Thoracic aorta (tissue), 2 donors: ENCODE data around the gene DPP6. TPM values are rescaled to one million over a fixed set of nuclear protein-coding genes. Genes with fewer than 3 reads are reported as not detected.

Experiments used
- ATAC-seq: fragments of 150-250 bp; one replicate; pipeline ENCODE4 v1.8.0; 2017; ENCODE audit warnings: low read depth; ENCODE audit not compliant: insufficient number of reproducible peaks, low FRiP score
- DNase-seq: peaks from one replicate; pipeline ENCODE4 v3.0.0-alpha.2; 2020; ENCODE audit warnings: low spot score
- H3K27ac ChIP-seq, 2 donors: fragments of 200-600 bp; sonication (generic); 1 replicate in 1 of 2; 2 replicates in 1 of 2; pipeline ENCODE4 v1.5.1; 2016; ENCODE audit warnings: mild to moderate bottlenecking in 2 of 2, moderate library complexity in 2 of 2
- H3K27me3 ChIP-seq: fragments of 200-600 bp; sonication (generic); replicated peaks from 2 replicates; pipeline ENCODE4 v1.6.0; 2016; ENCODE audit warnings: mild to moderate bottlenecking; ENCODE audit not compliant: insufficient read depth
- H3K36me3 ChIP-seq: fragments of 200-600 bp; sonication (generic); one replicate; pipeline ENCODE4 v1.5.1; 2016
- H3K4me1 ChIP-seq, 2 donors: fragments of 200-600 bp; sonication (generic); 1 replicate in 1 of 2; 2 replicates in 1 of 2; pipeline versions ENCODE4 v1.5.1 to v1.6.0; 2016; ENCODE audit warnings: low read depth in 2 of 2, mild to moderate bottlenecking in 1 of 2; ENCODE audit not compliant: control insufficient read depth in 1 of 2
- H3K4me3 ChIP-seq: fragments of 200-600 bp; sonication (generic); 2 replicates; pipeline ENCODE4 v1.5.1; 2016; ENCODE audit warnings: mild to moderate bottlenecking
- H3K9me3 ChIP-seq: fragments of 200-600 bp; sonication (generic); 2 replicates; pipeline ENCODE4 v1.5.1; 2016
- total RNA-seq, 2 donors: library from RNA; depleted of rRNA; stranded (reverse); fragments of >200 nt; gene quantifications; one replicate each; pipeline versions ENCODE4 v1.1.0 to v1.2.3, GENCODE V29; 2016
- TF ChIP-seq, protein P1 (sequence below): fragments of 200-600 bp; sonication (generic); IDR thresholded peaks from one replicate; pipeline ENCODE4 v1.5.1; 2019; ENCODE audit warnings: antibody characterized with exemption

Gene DPP6
- total RNA-seq, 2 donors from 2014 or later, result not detected

- Histone ChIP-seq H3K9me3 (no peaks in the 10 kb centered on the region), H3K36me3 (no peaks in the 10 kb centered on the region), H3K4me3 (no peak overlapping the region), H3K27ac (no peak overlapping the region), H3K27me3 (no peaks in the 10 kb centered on the region), H3K4me1 (no peaks in the 10 kb centered on the region)
- ATAC-seq, result no peak
- TF ChIP-seq, protein P1, sequence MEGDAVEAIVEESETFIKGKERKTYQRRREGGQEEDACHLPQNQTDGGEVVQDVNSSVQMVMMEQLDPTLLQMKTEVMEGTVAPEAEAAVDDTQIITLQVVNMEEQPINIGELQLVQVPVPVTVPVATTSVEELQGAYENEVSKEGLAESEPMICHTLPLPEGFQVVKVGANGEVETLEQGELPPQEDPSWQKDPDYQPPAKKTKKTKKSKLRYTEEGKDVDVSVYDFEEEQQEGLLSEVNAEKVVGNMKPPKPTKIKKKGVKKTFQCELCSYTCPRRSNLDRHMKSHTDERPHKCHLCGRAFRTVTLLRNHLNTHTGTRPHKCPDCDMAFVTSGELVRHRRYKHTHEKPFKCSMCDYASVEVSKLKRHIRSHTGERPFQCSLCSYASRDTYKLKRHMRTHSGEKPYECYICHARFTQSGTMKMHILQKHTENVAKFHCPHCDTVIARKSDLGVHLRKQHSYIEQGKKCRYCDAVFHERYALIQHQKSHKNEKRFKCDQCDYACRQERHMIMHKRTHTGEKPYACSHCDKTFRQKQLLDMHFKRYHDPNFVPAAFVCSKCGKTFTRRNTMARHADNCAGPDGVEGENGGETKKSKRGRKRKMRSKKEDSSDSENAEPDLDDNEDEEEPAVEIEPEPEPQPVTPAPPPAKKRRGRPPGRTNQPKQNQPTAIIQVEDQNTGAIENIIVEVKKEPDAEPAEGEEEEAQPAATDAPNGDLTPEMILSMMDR, result no peak
- DNase-seq, result no peak
Measured at GRCh38 chr7:154530136-154530535, 477.9 kb downstream of the DPP6 start.

DNA sequence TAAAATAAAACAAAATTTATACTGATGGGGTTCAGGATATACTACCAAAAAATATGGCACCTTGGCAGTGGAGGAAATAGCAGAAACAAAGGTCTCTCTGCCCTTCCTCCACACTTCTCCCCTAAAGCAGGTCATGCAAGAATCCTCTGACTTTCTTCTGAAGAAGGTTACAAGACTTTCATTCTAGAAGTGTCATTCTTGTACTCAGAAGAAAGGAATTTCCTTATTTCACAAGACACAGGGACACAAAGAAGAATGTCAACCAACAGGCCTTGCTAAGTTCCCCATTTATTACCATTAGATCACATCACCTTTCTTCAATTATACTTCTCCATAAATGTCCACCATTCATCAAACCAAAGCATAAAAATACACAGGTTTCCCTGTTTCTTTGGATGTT lies 480.6 kb downstream of the DPP6 start:
- no peaks in the 10 kb centered on the region for H3K9me3 ChIP-seq
- no peak overlapping the region for H3K4me3 ChIP-seq
- H3K36me3 ChIP-seq, result no peaks in the 10 kb centered on the region
- DNase-seq (no peak), ATAC-seq (no peak)
- no peaks in the 10 kb centered on the region for H3K4me1 ChIP-seq
- no peak overlapping the region for H3K27ac ChIP-seq
- TF ChIP-seq, protein P1, result no peak
- H3K27me3 ChIP-seq, result no peaks in the 10 kb centered on the region

GRCh38 chr7:154540596-154540995 lies 488.4 kb downstream of the DPP6 start:
- TF ChIP-seq, protein P1, result no peak
- no peak for DNase-seq
- no peaks in the 10 kb centered on the region for H3K4me1 ChIP-seq
- H3K36me3 ChIP-seq, result no peaks in the 10 kb centered on the region
- ATAC-seq, result no peak
- H3K27ac ChIP-seq, result no peak overlapping the region
- H3K4me3 ChIP-seq, result no peak overlapping the region
- no peaks in the 10 kb centered on the region for H3K27me3 ChIP-seq
- no peaks in the 10 kb centered on the region for H3K9me3 ChIP-seq

- TF ChIP-seq, protein P1, result no peak
Measured at GRCh38 chr7:154541606-154542005, 489.4 kb downstream of the DPP6 start.

DNA sequence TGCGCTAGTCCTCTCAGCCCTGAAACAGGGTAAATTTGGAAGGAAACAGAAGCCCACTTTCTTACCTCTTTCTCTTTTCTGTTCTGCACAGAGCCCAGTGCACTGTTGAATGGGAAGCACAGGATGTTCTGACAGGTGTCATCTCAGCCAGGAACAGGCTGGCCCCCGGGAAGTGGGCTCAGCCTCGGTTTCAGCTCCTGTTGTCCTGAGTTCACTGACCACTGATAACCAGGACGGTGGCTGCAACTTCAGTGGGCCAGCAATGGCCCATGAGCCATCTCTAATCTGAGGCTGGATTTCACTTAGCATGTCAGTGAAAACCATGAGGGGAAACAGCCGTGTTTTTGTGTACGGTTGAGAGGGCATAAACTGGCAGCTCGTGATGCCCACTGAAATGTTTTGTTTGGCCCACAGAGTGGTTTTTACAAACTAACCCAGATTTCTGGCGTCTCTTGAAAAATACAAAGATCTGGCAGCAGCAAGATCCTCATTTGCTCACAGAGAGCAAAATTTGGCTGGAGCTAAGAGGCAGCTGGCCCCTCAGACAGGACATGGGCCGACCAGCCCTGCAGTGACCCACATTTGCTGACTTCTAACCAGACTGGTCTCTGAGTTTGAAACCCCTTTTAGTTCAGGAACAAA lies 494.9 kb downstream of the DPP6 start:
- no peak for ATAC-seq

More at GRCh38 chr7:154541606-154542005, 489.4 kb downstream of the DPP6 start:
- DNase-seq, result no peak
- Histone ChIP-seq H3K9me3 (no peaks in the 10 kb centered on the region), H3K4me1 (no peaks in the 10 kb centered on the region), H3K36me3 (no peaks in the 10 kb centered on the region), H3K27ac (no peak overlapping the region), H3K27me3 (no peaks in the 10 kb centered on the region), H3K4me3 (no peak overlapping the region)
- no peak for ATAC-seq

More for the DNA sequence above, 494.9 kb downstream of the DPP6 start:
- Histone ChIP-seq H3K27ac (no peak overlapping the region), H3K4me1 (no peaks in the 10 kb centered on the region), H3K9me3 (no peaks in the 10 kb centered on the region), H3K27me3 (no peaks in the 10 kb centered on the region), H3K4me3 (no peak overlapping the region), H3K36me3 (no peaks in the 10 kb centered on the region)
- no peak for DNase-seq
- TF ChIP-seq, protein P1, result no peak
